Stomach smooth muscle (tissue), 2 donors: ENCODE results near the gene MATN1.

ENCODE experiments used
- H3K27ac ChIP-seq: one replicate; pipeline ENCODE4 v1.7.0; 2013; ENCODE audit warnings: mild to moderate bottlenecking, low read length, inconsistent platforms
- H3K27me3 ChIP-seq, 2 donors: one replicate each; pipeline ENCODE4 v1.7.0; 2013; ENCODE audit warnings: low read length in 2 of 2; ENCODE audit not compliant: insufficient read depth in 2 of 2, control insufficient read depth in 1 of 2
- H3K36me3 ChIP-seq, 2 donors: one replicate each; pipeline ENCODE4 v1.7.0; 2013; ENCODE audit warnings: low read length in 2 of 2; ENCODE audit not compliant: control insufficient read depth in 2 of 2, insufficient read depth in 2 of 2
- H3K4me1 ChIP-seq: one replicate; pipeline ENCODE4 v1.7.0; 2013; ENCODE audit warnings: low read length; ENCODE audit not compliant: control insufficient read depth, insufficient read depth
- H3K4me3 ChIP-seq, 2 donors: one replicate each; pipeline ENCODE4 v1.7.0; 2013; ENCODE audit warnings: low read length in 2 of 2
- H3K9ac ChIP-seq, 2 donors: one replicate each; pipeline ENCODE4 v1.7.0; 2013; ENCODE audit warnings: low read length in 2 of 2, mild to moderate bottlenecking in 1 of 2
- H3K9me3 ChIP-seq, 2 donors: one replicate each; pipeline ENCODE4 v1.7.0; 2013; ENCODE audit warnings: low read length in 2 of 2; ENCODE audit not compliant: control insufficient read depth in 2 of 2
- donor health status: healthy.
- donor health status: Pancreatic carcinoma.

The MATN1 gene

DNA sequence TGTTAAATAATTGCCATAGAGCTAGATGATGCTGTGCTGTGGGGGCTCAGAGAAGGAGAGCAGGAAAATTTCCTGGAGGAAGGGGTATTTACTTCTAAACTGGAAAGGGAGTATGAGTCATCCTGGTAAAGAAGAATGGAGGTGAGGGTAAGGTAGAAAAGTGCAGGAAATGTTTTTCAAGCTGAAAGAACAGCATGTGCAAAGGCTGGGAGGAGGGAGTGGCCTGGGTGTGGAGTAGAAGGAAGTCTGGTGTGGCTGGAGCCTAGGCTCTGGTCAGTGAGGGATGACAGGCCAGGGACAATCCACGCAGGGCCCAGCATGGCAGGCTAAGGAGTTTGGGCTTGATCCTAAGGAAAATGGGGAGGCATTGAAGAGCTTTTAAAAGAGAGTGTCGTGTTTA lies 45.9 kb downstream of the MATN1 start:
- Histone ChIP-seq H3K9me3 (peaks cover 0 to 7% of the 10 kb centered on the region in 2 donors), H3K9ac (no peak overlapping the region), H3K27me3 (peaks cover 5 to 6% of the 10 kb centered on the region in 2 donors), H3K36me3 (no peaks in the 10 kb centered on the region), H3K4me3 (no peak overlapping the region), H3K27ac (no peak overlapping the region), H3K4me1 (no peaks in the 10 kb centered on the region)

DNA sequence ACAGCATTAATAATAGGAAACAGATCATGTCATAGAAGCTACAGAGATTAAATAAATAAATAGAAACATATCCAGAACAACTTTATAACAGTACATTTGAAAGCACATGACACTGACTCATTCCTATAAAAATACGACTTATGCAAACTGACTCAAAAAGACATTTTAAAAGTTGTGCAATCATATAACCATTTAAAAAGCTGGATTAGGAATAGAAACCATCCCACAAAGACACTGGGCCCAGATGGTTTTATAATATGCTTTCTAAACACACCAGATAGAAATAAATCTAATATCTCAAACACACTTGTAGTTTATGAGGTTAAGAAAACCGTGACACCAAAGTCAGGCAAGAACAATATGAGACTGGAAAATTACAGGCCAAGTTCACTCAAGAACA lies 47.6 kb downstream of the MATN1 start:
- Histone ChIP-seq H3K36me3 (no peaks in the 10 kb centered on the region), H3K4me3 (no peak overlapping the region), H3K27me3 (peaks cover 3 to 4% of the 10 kb centered on the region in 2 donors), H3K4me1 (no peaks in the 10 kb centered on the region), H3K9me3 (peaks cover 0 to 9% of the 10 kb centered on the region in 2 donors), H3K27ac (no peak overlapping the region), H3K9ac (no peak overlapping the region)

DNA sequence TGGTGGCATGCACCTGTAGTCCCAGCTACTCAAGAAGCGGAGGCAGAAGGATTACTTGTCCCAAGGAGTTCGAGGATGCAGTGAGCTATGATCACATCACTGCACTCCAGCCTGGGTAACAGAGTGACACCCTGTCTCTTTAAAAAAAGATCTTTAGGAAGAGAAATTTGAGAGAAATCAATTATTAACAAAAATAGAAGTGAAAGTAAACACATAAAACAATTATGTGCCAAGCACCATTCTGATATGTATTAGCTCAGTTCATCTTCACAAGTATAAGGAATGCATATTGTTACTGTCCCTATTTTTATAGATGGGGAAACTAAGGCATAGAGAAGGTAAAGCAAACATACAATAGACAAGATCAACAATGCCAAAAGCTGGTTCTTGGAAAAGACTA lies 48.1 kb downstream of the MATN1 start:
- H3K9me3 ChIP-seq: peaks cover 0 to 9% of the 10 kb centered on the region in 2 donors
- H3K4me3 ChIP-seq: no peak overlapping the region
- H3K27me3 ChIP-seq: peaks cover 3 to 4% of the 10 kb centered on the region in 2 donors
- H3K36me3 ChIP-seq: no peaks in the 10 kb centered on the region
- H3K27ac ChIP-seq: no peak overlapping the region
- no peak overlapping the region for H3K9ac ChIP-seq
- no peaks in the 10 kb centered on the region for H3K4me1 ChIP-seq

DNA sequence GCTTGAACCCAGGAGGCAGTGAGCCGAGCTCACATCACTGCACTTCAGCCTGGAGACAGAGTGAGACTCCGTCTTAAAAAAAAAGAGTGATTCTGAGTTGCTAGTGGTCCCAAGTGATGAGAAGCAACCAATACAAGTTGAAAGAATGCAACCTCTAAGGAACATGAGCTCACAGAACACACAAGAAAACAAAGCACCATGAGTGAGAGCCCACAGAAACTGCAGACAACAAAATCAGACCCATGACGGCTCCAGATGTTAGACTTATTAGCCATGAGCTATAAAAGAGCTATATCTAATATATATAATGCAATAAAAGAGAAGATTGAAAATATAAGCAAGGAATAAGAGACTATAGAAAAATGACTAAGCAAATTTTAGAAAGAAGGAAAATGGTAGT lies 50.0 kb downstream of the MATN1 start:
- Histone ChIP-seq H3K27ac (no peak overlapping the region), H3K4me3 (no peak overlapping the region), H3K4me1 (no peaks in the 10 kb centered on the region), H3K36me3 (no peaks in the 10 kb centered on the region), H3K27me3 (peaks cover 0 to 4% of the 10 kb centered on the region in 2 donors), H3K9me3 (peaks cover 0 to 9% of the 10 kb centered on the region in 2 donors), H3K9ac (no peak overlapping the region)

DNA sequence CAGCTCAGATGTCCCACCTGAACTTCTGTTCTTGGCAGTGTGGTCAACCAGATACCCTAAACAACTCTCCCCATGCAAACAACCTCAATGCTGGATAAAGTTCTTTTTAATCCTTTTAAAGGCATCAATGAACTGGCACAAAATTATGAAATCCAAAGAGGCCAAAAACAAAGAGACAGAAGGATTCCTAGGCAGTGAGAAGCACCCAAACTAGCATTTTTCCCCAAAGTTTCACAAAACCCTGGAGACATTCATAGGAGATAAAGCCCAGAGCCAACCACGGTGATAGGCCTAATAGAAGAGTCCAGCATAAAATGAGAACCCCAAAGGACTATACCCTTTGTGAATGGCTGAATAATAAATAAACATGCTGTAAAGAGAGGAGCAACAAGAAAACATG lies 50.7 kb downstream of the MATN1 start:
- H3K9me3 ChIP-seq: peaks cover 0 to 9% of the 10 kb centered on the region in 2 donors
- no peak overlapping the region for H3K4me3 ChIP-seq
- H3K27me3 ChIP-seq: peaks cover 0 to 2% of the 10 kb centered on the region in 2 donors
- no peaks in the 10 kb centered on the region for H3K4me1 ChIP-seq
- H3K36me3 ChIP-seq: no peaks in the 10 kb centered on the region
- no peak overlapping the region for H3K27ac ChIP-seq
- no peak overlapping the region for H3K9ac ChIP-seq

DNA sequence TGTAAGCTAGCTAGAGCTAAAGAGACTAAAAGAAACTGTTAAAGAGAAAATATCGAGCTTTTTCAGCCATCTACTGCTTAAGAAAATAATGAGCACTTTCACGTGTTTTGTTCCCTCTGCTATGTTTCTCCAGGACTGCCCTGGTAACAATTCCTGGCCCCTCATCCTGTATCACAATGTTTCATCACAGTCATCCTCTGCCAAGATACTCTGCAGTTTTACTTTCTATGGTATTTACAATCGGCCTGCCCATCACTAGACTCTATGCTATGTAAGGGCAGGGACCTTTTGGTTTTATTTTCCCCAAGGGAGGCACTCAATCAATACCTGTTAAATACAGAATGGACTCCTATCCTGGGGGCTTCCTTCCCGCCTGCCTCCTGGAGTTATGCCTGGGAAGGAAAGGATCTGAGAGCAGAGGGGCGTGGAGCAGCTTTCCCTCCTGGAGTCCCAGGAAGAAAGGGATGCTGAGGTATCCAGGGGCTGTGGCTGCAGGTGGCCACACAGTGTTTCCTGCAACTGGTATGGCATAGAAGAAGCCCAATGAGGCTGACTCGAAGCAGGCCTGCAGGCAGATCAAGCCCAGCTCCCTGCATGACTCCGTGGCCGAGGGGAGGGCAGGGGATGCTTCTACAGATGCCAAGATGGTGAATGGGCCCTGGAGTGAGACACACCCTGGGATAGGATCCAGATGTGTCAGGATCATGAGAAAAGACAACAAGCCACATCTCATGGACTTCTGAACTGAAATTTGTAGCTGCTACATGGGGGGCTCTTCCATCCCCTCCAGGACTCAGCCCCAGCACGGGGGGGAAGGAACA lies 52.9 kb downstream of the MATN1 start:
- H3K27ac ChIP-seq: no peak overlapping the region
- no peak overlapping the region for H3K4me3 ChIP-seq
- H3K4me1 ChIP-seq: no peaks in the 10 kb centered on the region

DNA sequence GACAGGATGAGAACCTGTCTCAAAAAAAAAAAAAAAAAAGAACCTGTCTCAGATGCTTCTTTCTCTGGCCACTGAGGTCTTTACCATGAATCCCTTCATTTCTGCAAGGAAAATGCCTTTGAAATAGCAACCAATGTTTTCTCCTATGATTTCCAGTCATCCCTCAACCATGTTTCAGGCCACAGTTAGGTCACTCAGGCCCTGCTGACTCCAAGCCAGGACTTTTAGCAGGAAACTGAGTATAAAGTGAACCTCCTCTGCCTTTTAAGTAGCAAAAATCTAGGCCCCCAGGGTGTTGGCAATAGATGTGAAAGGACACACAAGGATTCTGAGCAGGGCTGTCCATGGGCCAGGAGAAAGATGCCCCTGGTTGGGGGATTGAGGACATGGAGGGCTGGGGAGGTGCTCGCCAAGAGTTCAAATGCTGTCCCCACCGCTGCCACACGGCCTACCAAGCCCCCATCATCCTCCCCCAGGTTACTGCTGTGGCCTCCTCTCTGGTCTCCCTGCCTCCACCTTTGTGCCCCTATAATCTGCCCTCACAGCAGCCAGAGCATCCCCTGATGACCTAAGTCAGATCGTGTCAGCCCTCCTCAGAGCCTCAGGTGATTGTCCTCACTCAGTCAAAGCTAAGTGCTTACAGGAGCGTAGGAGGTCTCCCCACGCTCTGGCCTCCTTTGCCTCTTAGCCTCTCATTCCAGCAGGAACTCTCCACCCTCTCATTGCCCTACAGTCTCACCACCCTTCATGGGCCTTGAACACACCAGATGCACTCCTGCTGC lies 54.6 kb downstream of the MATN1 start:
- H3K27ac ChIP-seq: no peak overlapping the region
- peaks cover 0 to 9% of the 10 kb centered on the region in 2 donors for H3K9me3 ChIP-seq

More for the DNA sequence above, 52.9 kb downstream of the MATN1 start:
- no peaks in the 10 kb centered on the region for H3K36me3 ChIP-seq
- H3K9me3 ChIP-seq: peaks cover 0 to 9% of the 10 kb centered on the region in 2 donors
- peaks cover 0 to 2% of the 10 kb centered on the region in 2 donors for H3K27me3 ChIP-seq
- H3K9ac ChIP-seq: no peak overlapping the region

DNA sequence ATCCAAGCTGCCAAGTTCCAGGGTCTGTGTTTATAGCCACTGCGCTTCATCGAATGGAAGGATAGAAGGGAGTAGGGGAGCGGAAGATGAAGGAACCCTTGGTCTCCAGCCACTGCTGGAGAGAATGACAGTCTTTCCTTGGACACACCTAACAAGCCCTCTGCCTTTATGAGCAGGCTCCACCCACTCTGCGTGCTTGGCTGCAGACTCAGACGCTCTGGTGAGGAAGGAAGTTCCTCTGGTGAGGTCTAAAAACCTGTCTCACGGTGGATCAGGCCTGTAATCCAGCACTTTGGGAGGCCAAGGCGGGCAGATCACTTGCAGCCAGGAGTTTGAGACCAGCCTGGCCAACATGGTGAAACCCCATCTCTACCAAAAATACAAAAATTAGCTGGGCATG lies 55.4 kb downstream of the MATN1 start:
- H3K27me3 ChIP-seq: peaks cover 2% of the 10 kb centered on the region in 2 donors
- no peaks in the 10 kb centered on the region for H3K36me3 ChIP-seq
- H3K27ac ChIP-seq: no peak overlapping the region
- H3K9ac ChIP-seq: no peak overlapping the region
- no peak overlapping the region for H3K4me3 ChIP-seq
- H3K4me1 ChIP-seq: no peaks in the 10 kb centered on the region
- H3K9me3 ChIP-seq: peaks cover 0 to 4% of the 10 kb centered on the region in 2 donors

More for the DNA sequence above, 54.6 kb downstream of the MATN1 start:
- no peaks in the 10 kb centered on the region for H3K36me3 ChIP-seq
- no peaks in the 10 kb centered on the region for H3K4me1 ChIP-seq
- H3K27me3 ChIP-seq: peaks cover 2% of the 10 kb centered on the region in 2 donors
- H3K9ac ChIP-seq: no peak overlapping the region
- H3K4me3 ChIP-seq: no peak overlapping the region

DNA sequence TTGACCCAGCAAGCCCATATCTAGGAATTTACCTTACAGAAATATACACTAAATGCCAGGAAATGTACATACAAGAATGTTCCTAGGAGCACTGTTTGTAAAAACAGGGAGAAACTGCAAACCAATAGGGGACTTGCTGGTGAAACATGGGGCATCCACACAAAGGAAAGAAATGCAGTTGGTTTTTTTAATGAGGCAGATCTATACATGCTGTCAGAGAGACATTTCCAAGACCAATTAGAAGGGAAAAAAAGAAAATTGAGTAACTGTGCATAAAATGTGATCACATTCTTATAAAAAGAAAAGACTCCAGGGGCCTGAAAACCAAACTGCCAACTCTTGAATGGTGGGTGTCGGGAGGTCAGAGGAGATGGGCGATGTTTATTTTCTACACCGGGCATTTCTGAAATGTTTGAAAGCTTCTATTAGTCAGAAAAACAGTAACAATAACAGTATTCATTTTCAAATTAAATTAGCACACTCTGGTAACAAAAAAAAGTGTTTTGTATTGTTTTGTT lies 56.6 kb downstream of the MATN1 start:
- H3K27me3 ChIP-seq: peaks cover 0 to 2% of the 10 kb centered on the region in 2 donors
- no peak overlapping the region for H3K9ac ChIP-seq
- H3K36me3 ChIP-seq: no peaks in the 10 kb centered on the region
- H3K9me3 ChIP-seq: no peaks in the 10 kb centered on the region
- no peak overlapping the region for H3K27ac ChIP-seq
- H3K4me1 ChIP-seq: no peaks in the 10 kb centered on the region
- H3K4me3 ChIP-seq: no peak overlapping the region

DNA sequence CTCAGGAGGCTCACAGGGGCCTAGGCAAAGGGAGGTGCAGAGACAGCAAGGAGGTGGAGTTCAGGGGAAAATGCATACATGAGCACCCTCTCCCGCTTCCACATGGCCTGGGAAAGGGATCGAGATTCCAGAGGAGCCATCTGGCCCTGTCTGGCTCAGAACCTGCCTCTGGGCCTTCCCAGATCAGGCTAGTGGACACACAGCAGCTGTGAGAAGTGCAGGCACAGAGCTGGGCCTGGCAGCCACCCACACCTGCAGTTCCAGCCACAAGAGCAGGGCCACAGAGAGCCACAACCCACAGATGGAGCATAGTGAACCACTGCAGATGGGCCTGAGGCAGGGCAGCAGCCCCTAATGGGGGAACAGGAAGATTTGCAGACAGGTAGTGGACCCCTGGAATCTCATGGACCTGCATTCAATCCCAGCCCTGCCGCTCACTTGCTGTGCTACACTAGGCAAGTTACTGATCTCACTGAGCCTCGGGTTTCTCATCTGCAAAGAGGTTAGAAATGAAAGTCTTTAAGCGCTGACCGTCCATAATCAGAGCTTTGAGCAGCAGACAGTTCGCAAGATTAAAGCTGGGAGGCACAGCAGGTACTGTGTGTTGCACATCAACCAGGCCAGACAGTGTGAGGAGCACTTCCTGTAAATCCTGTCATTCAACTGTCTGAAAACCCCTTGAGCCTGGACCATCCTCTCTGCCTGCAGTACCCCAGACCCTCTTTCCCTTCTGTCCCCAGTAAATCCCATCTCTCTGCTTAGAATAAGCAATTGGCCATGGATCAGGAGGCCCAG lies 58.0 kb downstream of the MATN1 start:
- H3K27ac ChIP-seq: no peak overlapping the region
- H3K9ac ChIP-seq: no peak overlapping the region
- peaks cover 2 to 3% of the 10 kb centered on the region in 2 donors for H3K27me3 ChIP-seq
- no peaks in the 10 kb centered on the region for H3K9me3 ChIP-seq
- H3K36me3 ChIP-seq: no peaks in the 10 kb centered on the region
- H3K4me1 ChIP-seq: no peaks in the 10 kb centered on the region
- H3K4me3 ChIP-seq: no peak overlapping the region
